GM12878 (cell line): ENCODE results near the gene ASGR1. TPM values are rescaled to one million over a fixed set of nuclear protein-coding genes. Genes with fewer than 3 reads are reported as not detected.

ENCODE experiments used
- ATAC-seq: fragments of 200-7000 bp; cut with Tn5 transposase; 3 replicates; pipeline ENCODE4 v1.9.1; 2020; ENCODE audit warnings: mild to moderate bottlenecking, moderate library complexity
- BruUV-seq: library from RNA; stranded (reverse); fragments of 400-500 nt; replicated peaks from 2 replicates; lab custom pipeline; 2021; lab: Mats Ljungman, UMichigan
- CTCF ChIA-PET: fragments of 300-600 bp; sonication (Branson Sonifier 250); formaldehyde crosslinking; extraction: SDS; loops from one replicate; lab custom pipeline; 2021; ENCODE audit warnings: inconsistent platforms; lab: Yijun Ruan, JAX
- POLR2A ChIA-PET: fragments of 350-600 bp; formaldehyde crosslinking; extraction: SDS; loops from one replicate; lab custom pipeline; 2021; ENCODE audit warnings: inconsistent platforms; lab: Charles Lee
- RAD21 ChIA-PET: fragments of 300-600 bp; sonication (Branson Sonifier 250); formaldehyde crosslinking; loops from one replicate; lab custom pipeline; 2023; ENCODE audit warnings: antibody characterized with exemption; ENCODE audit not compliant: unreplicated experiment; lab: Charles Lee
- SMC1A ChIA-PET: fragments of 300-600 bp; sonication (Branson Sonifier 250); formaldehyde crosslinking; loops from one replicate; lab custom pipeline; 2023; ENCODE audit not compliant: unreplicated experiment, uncharacterized antibody; lab: Charles Lee
- DNase-seq: peaks from one replicate; pipeline ENCODE4 v3.0.0-alpha.2; 2011; ENCODE audit warnings: low read depth, low spot score
- FAIRE-seq: peaks from 3 replicates; lab custom pipeline; 2011; peaks lifted over from hg19 to GRCh38; lab: Jason Lieb, UNC
- H2AFZ ChIP-seq: 2 replicates; pipeline ENCODE4 v1.6.0; 2011; ENCODE audit warnings: low read depth, low read length, control low read depth; ENCODE audit not compliant: control insufficient read depth
- H3K27ac ChIP-seq: 2 replicates; pipeline ENCODE4 v1.5.1; 2011; ENCODE audit warnings: control low read depth; ENCODE audit not compliant: control insufficient read depth, insufficient read depth
- H3K27me3 ChIP-seq, 2 experiments: replicated peaks in 1 of 2; 2 replicates each; pipeline versions ENCODE4 v1.6.0 to v1.6.1; 2011; ENCODE audit warnings: low read length in 1 of 2; ENCODE audit not compliant: control insufficient read depth in 2 of 2, insufficient read depth in 2 of 2
- H3K36me3 ChIP-seq, 2 experiments: 2 replicates each; pipeline ENCODE4 v1.5.1; 2011; ENCODE audit warnings: low read length in 1 of 2; ENCODE audit not compliant: control insufficient read depth in 2 of 2, insufficient read depth in 2 of 2
- H3K4me1 ChIP-seq: 2 replicates; pipeline ENCODE4 v1.6.1; 2011; ENCODE audit warnings: mild to moderate bottlenecking, low read length, moderate library complexity, mixed read lengths; ENCODE audit not compliant: control insufficient read depth, insufficient read depth
- H3K4me2 ChIP-seq: 2 replicates; pipeline ENCODE4 v1.6.0; 2011; ENCODE audit warnings: control low read depth; ENCODE audit not compliant: control insufficient read depth, insufficient read depth
- H3K4me3 ChIP-seq: fragments of 200-600 bp; sonication (generic); 2 replicates; pipeline ENCODE4 v1.5.1; 2016
- H3K79me2 ChIP-seq: 2 replicates; pipeline ENCODE4 v1.6.0; 2011; ENCODE audit warnings: low read length; ENCODE audit not compliant: control insufficient read depth, insufficient read depth
- H3K9ac ChIP-seq: 2 replicates; pipeline ENCODE4 v1.8.0; 2011; ENCODE audit warnings: low read length, control low read depth, mixed read lengths; ENCODE audit not compliant: control insufficient read depth, insufficient read depth
- H3K9me3 ChIP-seq: replicated peaks from 3 replicates; pipeline ENCODE4 v1.5.1; 2011; ENCODE audit warnings: mild to moderate bottlenecking, low read length; ENCODE audit not compliant: control insufficient read depth, insufficient read depth
- H4K20me1 ChIP-seq: 2 replicates; pipeline ENCODE4 v1.6.0; 2011; ENCODE audit not compliant: control insufficient read depth, insufficient read depth
- CBX3 ChIP-seq: fragments of 200-600 bp; sonication (generic); IDR thresholded peaks from 2 replicates; pipeline ENCODE4 v1.6.1; 2016; ENCODE audit warnings: low read depth, borderline replicate concordance
- CHD1 ChIP-seq: IDR thresholded peaks from 2 replicates; pipeline ENCODE4 v1.6.1; 2012; ENCODE audit warnings: low read depth, low read length, improper control_type of control experiment
- GATAD2B ChIP-seq: fragments of 450-650 bp; conservative IDR thresholded peaks from 2 replicates; pipeline ENCODE4 v1.6.1; 2017; ENCODE audit warnings: low read depth, mild to moderate bottlenecking, moderate library complexity
- HCFC1 ChIP-seq: fragments of 150-350 bp; IDR thresholded peaks from 2 replicates; pipeline ENCODE4 v1.6.1; 2014; ENCODE audit warnings: low read length
- NFYB ChIP-seq: IDR thresholded peaks from 2 replicates; pipeline ENCODE4 v1.6.1; 2011; ENCODE audit warnings: low read depth, mild to moderate bottlenecking, low read length, improper control_type of control experiment, moderate library complexity; ENCODE audit not compliant: insufficient read depth
- WGBS: methylation state at CpG from one replicate; pipeline ENCODE4 v1.1.6; 2016; ENCODE audit warnings: low lambda C conversion rate; ENCODE audit not compliant: insufficient replicate concordance, insufficient coverage; ENCODE audit errors: missing lambda C conversion rate; 5-methylcytosine and 5-hydroxymethylcytosine counted together
- in situ Hi-C: fragments of 300-500 bp; cut with MboI; formaldehyde crosslinking; loops from 9 replicates; pipeline ENCODE4 v1.14.3; 2018; ENCODE audit warnings: mixed read lengths
- intact Hi-C: fragments of 100-400 bp; cut with micrococcal nuclease; formaldehyde crosslinking; loops from one replicate; pipeline ENCODE4 v1.14.2; 2022; ENCODE audit not compliant: unreplicated experiment
- polyA plus RNA-seq, 11 experiments: library from polyadenylated mRNA; depleted of rRNA in 4 of 11; unstranded in 6 of 11; stranded (reverse) in 5 of 11; fragments of >200 nt; fragmentation: Nextera tagmentation in 4 of 11; fragmentation: Illumina TruSeq in 1 of 11; extraction: Ambion mirVana in 4 of 11; extraction: Trizol in 1 of 11; gene quantifications; 1 replicate in 1 of 11; 2 replicates in 10 of 11; pipeline versions ENCODE4 v1.2.1 to v1.2.3, GENCODE V29; 2011 to 2016; ENCODE audit warnings: inconsistent platforms in 2 of 11, missing spikeins in 2 of 11, low read depth in 1 of 11
- total RNA-seq, 4 experiments: library from RNA; depleted of rRNA in 3 of 4; stranded (reverse); fragments of >200 nt in 3 of 4; fragmentation: Illumina TruSeq in 1 of 4; extraction: Trizol in 1 of 4; gene quantifications; 2 replicates each; pipeline versions ENCODE4 v1.2.1 to v1.2.3, GENCODE V29; 2013 to 2021
- TF ChIP-seq, protein P1 (sequence below): fragments of 150-350 bp; IDR thresholded peaks from 2 replicates; pipeline ENCODE4 v1.6.1; 2016; ENCODE audit warnings: low read depth, low read length

ASGR1 gene
- total and polyA plus RNA-seq, 10 of the 15 experiments (the other 5 are each of a cell fraction or from before 2014, with no cell fraction given) = 0.06 to 0.34 (median 0.14) TPM; not detected in 6

- Histone ChIP-seq H4K20me1 (no peaks in the 10 kb centered on the region), H3K4me2 (no peak overlapping the region), H3K36me3 (peaks cover 20 to 25% of the 10 kb centered on the region in 2 experiments), H3K79me2 (peaks cover 14% of the 10 kb centered on the region)
- TF ChIP-seq NFYB = no peak
- TF ChIP-seq, protein P1, sequence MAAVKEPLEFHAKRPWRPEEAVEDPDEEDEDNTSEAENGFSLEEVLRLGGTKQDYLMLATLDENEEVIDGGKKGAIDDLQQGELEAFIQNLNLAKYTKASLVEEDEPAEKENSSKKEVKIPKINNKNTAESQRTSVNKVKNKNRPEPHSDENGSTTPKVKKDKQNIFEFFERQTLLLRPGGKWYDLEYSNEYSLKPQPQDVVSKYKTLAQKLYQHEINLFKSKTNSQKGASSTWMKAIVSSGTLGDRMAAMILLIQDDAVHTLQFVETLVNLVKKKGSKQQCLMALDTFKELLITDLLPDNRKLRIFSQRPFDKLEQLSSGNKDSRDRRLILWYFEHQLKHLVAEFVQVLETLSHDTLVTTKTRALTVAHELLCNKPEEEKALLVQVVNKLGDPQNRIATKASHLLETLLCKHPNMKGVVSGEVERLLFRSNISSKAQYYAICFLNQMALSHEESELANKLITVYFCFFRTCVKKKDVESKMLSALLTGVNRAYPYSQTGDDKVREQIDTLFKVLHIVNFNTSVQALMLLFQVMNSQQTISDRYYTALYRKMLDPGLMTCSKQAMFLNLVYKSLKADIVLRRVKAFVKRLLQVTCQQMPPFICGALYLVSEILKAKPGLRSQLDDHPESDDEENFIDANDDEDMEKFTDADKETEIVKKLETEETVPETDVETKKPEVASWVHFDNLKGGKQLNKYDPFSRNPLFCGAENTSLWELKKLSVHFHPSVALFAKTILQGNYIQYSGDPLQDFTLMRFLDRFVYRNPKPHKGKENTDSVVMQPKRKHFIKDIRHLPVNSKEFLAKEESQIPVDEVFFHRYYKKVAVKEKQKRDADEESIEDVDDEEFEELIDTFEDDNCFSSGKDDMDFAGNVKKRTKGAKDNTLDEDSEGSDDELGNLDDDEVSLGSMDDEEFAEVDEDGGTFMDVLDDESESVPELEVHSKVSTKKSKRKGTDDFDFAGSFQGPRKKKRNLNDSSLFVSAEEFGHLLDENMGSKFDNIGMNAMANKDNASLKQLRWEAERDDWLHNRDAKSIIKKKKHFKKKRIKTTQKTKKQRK = no peak
- TF ChIP-seq HCFC1 = no peak
- TF ChIP-seq CBX3 = no peak
- TF ChIP-seq CHD1 = no peak
- no peak for TF ChIP-seq GATAD2B
- TF ChIP-seq, all 136 proteins: peak for 0
- in situ Hi-C loops = no loop called here
- SMC1A ChIA-PET = no interaction called here
- Histone ChIP-seq H3K27me3 (no peaks in the 10 kb centered on the region), H3K9me3 (no peaks in the 10 kb centered on the region), H3K9ac (no peak overlapping the region), H3K4me3 (no peak overlapping the region), H3K4me1 (peaks cover 3% of the 10 kb centered on the region), H2AFZ (no peak overlapping the region), H3K27ac (no peak overlapping the region)
- POLR2A ChIA-PET = interaction anchor here (0.7 to 5.9 kb wide), 3 partner anchors 10 to 24 kb away, joined by 3 to 60 read pairs (median 6); partner anchors contain the start of gene DVL2
- ATAC-seq = no peak
- CTCF ChIA-PET = no interaction called here
- intact Hi-C loops = no loop called here
- FAIRE-seq = no peak
- WGBS = 98% methylated on average over 4 of the region's 4 CpGs
- RAD21 ChIA-PET = no interaction called here
- BruUV-seq = no TSS peak
- no peak for DNase-seq
Observed at GRCh38 chr17:7223375-7223774, 44.2 kb upstream of the ASGR1 start.
